Thyroid gland (tissue), 4 donors: ENCODE data around the gene CD300E. TPM values are rescaled to one million over a fixed set of nuclear protein-coding genes. Genes with fewer than 3 reads are reported as not detected.

ENCODE experiments used
- DNase-seq, 2 donors: peaks; one replicate each; pipeline ENCODE4 v3.0.0-alpha.2; 2019
- H3K27ac ChIP-seq, 3 donors: fragments of 200-600 bp; sonication (generic); 1 replicate in 2 of 3; 2 replicates in 1 of 3; pipeline ENCODE4 v1.5.1; 2016 to 2019; ENCODE audit warnings: mild to moderate bottlenecking in 1 of 3, moderate library complexity in 1 of 3
- H3K27me3 ChIP-seq: fragments of 200-600 bp; sonication (generic); one replicate; pipeline ENCODE4 v1.5.1; 2019
- H3K36me3 ChIP-seq, 2 donors: fragments of 200-600 bp; sonication (generic); one replicate each; pipeline ENCODE4 v1.5.1; 2016 to 2019
- H3K4me1 ChIP-seq, 2 donors: fragments of 200-600 bp; sonication (generic); one replicate each; pipeline ENCODE4 v1.5.1; 2017 to 2019
- H3K4me3 ChIP-seq, 3 donors: fragments of 200-600 bp; sonication (generic); replicated peaks in 1 of 3; 1 replicate in 2 of 3; 2 replicates in 1 of 3; pipeline ENCODE4 v1.5.1; 2016; ENCODE audit warnings: mild to moderate bottlenecking in 1 of 3
- H3K9me3 ChIP-seq: fragments of 200-600 bp; sonication (generic); one replicate; pipeline ENCODE4 v1.5.1; 2017
- POLR2A ChIP-seq, 2 donors: fragments of 450-650 bp; IDR thresholded peaks; one replicate each; pipeline ENCODE4 v1.6.1; 2017; ENCODE audit warnings: antibody characterized with exemption in 2 of 2, mild to moderate bottlenecking in 2 of 2, moderate library complexity in 1 of 2
- WGBS, 2 donors: methylation state at CpG; one replicate each; pipeline ENCODE4 v1.1.5; 2017; 5-methylcytosine and 5-hydroxymethylcytosine counted together
- intact Hi-C: fragments of 100-400 bp; cut with DNase I; formaldehyde crosslinking; loops from one replicate; pipeline ENCODE4 v1.15.1; 2023
- total RNA-seq, 4 donors: library from RNA; depleted of rRNA; stranded (reverse); fragments of >200 nt; gene quantifications; one replicate each; pipeline ENCODE4 v1.2.3, GENCODE V29; 2016
- TF ChIP-seq, protein P1 (sequence below), 6 experiments: fragments of 200-600 bp in 3 of 6; fragments of 450-650 bp in 3 of 6; sonication (generic) in 3 of 6; IDR thresholded peaks; one replicate each; pipeline ENCODE4 v1.5.1; 2016 to 2019; ENCODE audit warnings: antibody characterized with exemption in 6 of 6, mild to moderate bottlenecking in 2 of 6, inconsistent platforms in 1 of 6, moderate library complexity in 1 of 6

The CD300E gene
- total RNA-seq, 4 donors from 2014 or later, result not detected

- no peaks in the 10 kb centered on the region for H3K36me3 ChIP-seq
- H3K9me3 ChIP-seq, result no peaks in the 10 kb centered on the region
- no peak overlapping the region for H3K4me3 ChIP-seq
- H3K4me1 ChIP-seq, result no peaks in the 10 kb centered on the region
- H3K27me3 ChIP-seq, result no peaks in the 10 kb centered on the region
- H3K27ac ChIP-seq, result no peak overlapping the region
- intact Hi-C loops, result no loop called here
- TF ChIP-seq POLR2A (IDR thresholded peaks at IDR 0.05), result no peak
- TF ChIP-seq, protein P1, sequence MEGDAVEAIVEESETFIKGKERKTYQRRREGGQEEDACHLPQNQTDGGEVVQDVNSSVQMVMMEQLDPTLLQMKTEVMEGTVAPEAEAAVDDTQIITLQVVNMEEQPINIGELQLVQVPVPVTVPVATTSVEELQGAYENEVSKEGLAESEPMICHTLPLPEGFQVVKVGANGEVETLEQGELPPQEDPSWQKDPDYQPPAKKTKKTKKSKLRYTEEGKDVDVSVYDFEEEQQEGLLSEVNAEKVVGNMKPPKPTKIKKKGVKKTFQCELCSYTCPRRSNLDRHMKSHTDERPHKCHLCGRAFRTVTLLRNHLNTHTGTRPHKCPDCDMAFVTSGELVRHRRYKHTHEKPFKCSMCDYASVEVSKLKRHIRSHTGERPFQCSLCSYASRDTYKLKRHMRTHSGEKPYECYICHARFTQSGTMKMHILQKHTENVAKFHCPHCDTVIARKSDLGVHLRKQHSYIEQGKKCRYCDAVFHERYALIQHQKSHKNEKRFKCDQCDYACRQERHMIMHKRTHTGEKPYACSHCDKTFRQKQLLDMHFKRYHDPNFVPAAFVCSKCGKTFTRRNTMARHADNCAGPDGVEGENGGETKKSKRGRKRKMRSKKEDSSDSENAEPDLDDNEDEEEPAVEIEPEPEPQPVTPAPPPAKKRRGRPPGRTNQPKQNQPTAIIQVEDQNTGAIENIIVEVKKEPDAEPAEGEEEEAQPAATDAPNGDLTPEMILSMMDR (IDR thresholded peaks at IDR 0.05), result no peak
- 88 to 89% methylated on average over 4 to 6 of the region's 6 CpGs for WGBS, 2 donors
- no peak for DNase-seq
Observed at GRCh38 chr17:74612046-74612445, 11.5 kb downstream of the CD300E start.

DNA sequence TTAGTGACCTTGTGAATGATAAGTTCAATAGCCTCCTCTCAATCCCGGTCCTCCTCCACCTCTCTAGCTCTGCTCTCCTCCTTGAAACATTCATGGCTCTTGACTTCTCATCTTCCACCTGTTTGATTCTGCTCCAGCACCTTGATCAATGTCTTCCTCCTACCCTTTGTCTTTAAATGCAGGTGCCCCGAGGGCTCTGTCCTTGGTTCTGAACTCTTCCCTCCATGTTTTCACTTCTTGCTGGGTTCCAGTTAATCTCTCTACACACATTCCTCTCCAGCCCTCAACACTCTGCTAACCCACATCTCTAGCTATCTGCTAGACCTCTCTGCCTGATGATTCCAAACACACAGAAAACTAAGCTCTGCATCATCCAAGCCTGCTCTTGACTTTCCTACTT is 13.4 kb downstream of the CD300E start:
- TF ChIP-seq, protein P1 (IDR thresholded peaks at IDR 0.05), result no peak
- no peak for TF ChIP-seq POLR2A (IDR thresholded peaks at IDR 0.05)
- WGBS, 2 donors, result 24 to 25% methylated on average over 2 of the region's 2 CpGs
- Histone ChIP-seq H3K9me3 (no peaks in the 10 kb centered on the region), H3K36me3 (no peaks in the 10 kb centered on the region), H3K27me3 (no peaks in the 10 kb centered on the region), H3K27ac (no peak overlapping the region), H3K4me1 (peaks cover 0 to 8% of the 10 kb centered on the region in 2 donors), H3K4me3 (no peak overlapping the region)
- intact Hi-C loops, result no loop called here
- DNase-seq, result no peak

- no peaks in the 10 kb centered on the region for H3K36me3 ChIP-seq
- no peak overlapping the region for H3K27ac ChIP-seq
- WGBS, 2 donors, result 86 to 94% methylated on average over 3 of the region's 3 CpGs
- no peak for DNase-seq
- TF ChIP-seq POLR2A (IDR thresholded peaks at IDR 0.05), result no peak
- TF ChIP-seq, protein P1 (IDR thresholded peaks at IDR 0.05), result no peak
- no peak overlapping the region for H3K4me3 ChIP-seq
- H3K27me3 ChIP-seq, result no peaks in the 10 kb centered on the region
- H3K9me3 ChIP-seq, result no peaks in the 10 kb centered on the region
- intact Hi-C loops, result no loop called here
- H3K4me1 ChIP-seq, result peaks cover 0 to 23% of the 10 kb centered on the region in 2 donors
Observed at GRCh38 chr17:74608511-74608910, 15.0 kb downstream of the CD300E start.

DNA sequence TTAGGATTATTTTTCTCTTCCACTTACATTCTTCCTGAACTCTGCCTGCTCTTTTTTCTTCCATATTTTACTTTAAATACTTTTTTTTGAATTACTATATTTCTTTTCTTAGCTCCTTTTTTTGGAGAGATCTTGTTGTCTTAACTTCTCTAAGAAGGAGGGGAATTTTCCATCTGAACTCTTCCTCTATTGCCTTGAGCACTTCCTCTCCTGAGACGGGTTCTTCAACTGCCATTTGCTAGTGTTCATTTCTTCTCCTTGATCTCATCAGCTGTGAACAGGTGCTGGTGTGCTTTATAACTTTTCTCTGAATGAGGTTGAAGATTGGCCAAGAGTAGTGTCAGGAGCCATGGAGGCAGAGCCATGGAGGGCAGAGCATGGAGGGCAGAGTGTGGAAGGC is 16.3 kb downstream of the CD300E start:
- H3K36me3 ChIP-seq, result no peaks in the 10 kb centered on the region
- TF ChIP-seq, protein P1 (IDR thresholded peaks at IDR 0.05), result no peak
- TF ChIP-seq POLR2A (IDR thresholded peaks at IDR 0.05), result no peak
- no peaks in the 10 kb centered on the region for H3K27me3 ChIP-seq
- no peak overlapping the region for H3K27ac ChIP-seq
- 60 to 68% methylated on average over 1 of the region's 1 CpG for WGBS, 2 donors
- no peaks in the 10 kb centered on the region for H3K9me3 ChIP-seq
- no peak overlapping the region for H3K4me3 ChIP-seq
- H3K4me1 ChIP-seq, result peaks cover 0 to 23% of the 10 kb centered on the region in 2 donors
- no peak for DNase-seq
- intact Hi-C loops, result no loop called here

- Histone ChIP-seq H3K27me3 (no peaks in the 10 kb centered on the region), H3K4me3 (no peak overlapping the region), H3K9me3 (no peaks in the 10 kb centered on the region), H3K36me3 (no peaks in the 10 kb centered on the region), H3K4me1 (peaks cover 0 to 23% of the 10 kb centered on the region in 2 donors), H3K27ac (no peak overlapping the region)
- WGBS, 2 donors, result 89 to 94% methylated on average over 8 of the region's 8 CpGs
- no peak for DNase-seq
- TF ChIP-seq, protein P1 (IDR thresholded peaks at IDR 0.05), result no peak
- TF ChIP-seq POLR2A (IDR thresholded peaks at IDR 0.05), result no peak
- intact Hi-C loops, result no loop called here
Observed at GRCh38 chr17:74606050-74606449, 17.5 kb downstream of the CD300E start.
